ENCODE measurements around the gene POLR3C.
"Not testable (repeated sequence)": the region's sequence is repeated elsewhere in the genome, so short reads cannot be mapped to it uniquely, and the experiment has no call there.

POLR3C gene

DNA sequence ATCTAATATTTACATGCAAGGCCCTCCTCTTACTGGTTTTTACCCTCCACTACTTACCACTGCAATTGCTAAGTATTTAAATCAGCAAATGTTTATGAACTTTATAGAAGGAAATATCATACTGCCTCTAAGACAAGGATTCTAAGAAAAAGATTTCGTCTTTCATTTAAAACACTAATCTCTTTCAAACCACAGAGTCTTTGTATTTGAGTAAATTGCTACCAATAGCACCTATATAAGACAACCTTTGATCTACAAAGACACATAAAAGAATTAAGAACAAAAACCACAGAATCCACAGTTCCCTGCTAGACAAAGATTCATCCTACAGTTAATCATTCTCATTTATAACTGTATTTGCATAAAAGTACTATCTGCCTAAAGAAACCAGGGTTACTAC, 37.7 kb upstream of the POLR3C start:
- Histone ChIP-seq H3K4me1 (ENCODE audit: insufficient read depth, low read length, severe bottlenecking) (no peaks in the 10 kb centered on the region), H3K79me2 (ENCODE audit: insufficient read depth, low read length) (no peaks in the 10 kb centered on the region), H3K9me3 (ENCODE audit: low read length) (no peaks in the 10 kb centered on the region), H3K27ac (ENCODE audit: low read depth, low read length, poor library complexity, severe bottlenecking) (no peak overlapping the region), H3K9me2 (ENCODE audit: low read depth, low read length) (no peaks in the 10 kb centered on the region), H3K9ac (ENCODE audit: low read length) (no peak overlapping the region), H3K36me3 (ENCODE audit: insufficient read depth, low read length) (peaks cover 17% of the 10 kb centered on the region; the same call in 1 of the 2 replicates), H3K4me3 (ENCODE audit: low read depth, low read length, poor library complexity, severe bottlenecking) (no peak overlapping the region), H2AFZ (ENCODE audit: low read length) (no peak overlapping the region), H3K4me2 (ENCODE audit: low read length) (no peak overlapping the region), H3F3A (ENCODE audit: insufficient read depth, low read length) (no peaks in the 10 kb centered on the region), H3K27me3 (ENCODE audit: insufficient read depth, low read length) (no peaks in the 10 kb centered on the region), H4K20me1 (ENCODE audit: insufficient read depth, low read length) (no peaks in the 10 kb centered on the region)
- TF ChIP-seq, protein P1, sequence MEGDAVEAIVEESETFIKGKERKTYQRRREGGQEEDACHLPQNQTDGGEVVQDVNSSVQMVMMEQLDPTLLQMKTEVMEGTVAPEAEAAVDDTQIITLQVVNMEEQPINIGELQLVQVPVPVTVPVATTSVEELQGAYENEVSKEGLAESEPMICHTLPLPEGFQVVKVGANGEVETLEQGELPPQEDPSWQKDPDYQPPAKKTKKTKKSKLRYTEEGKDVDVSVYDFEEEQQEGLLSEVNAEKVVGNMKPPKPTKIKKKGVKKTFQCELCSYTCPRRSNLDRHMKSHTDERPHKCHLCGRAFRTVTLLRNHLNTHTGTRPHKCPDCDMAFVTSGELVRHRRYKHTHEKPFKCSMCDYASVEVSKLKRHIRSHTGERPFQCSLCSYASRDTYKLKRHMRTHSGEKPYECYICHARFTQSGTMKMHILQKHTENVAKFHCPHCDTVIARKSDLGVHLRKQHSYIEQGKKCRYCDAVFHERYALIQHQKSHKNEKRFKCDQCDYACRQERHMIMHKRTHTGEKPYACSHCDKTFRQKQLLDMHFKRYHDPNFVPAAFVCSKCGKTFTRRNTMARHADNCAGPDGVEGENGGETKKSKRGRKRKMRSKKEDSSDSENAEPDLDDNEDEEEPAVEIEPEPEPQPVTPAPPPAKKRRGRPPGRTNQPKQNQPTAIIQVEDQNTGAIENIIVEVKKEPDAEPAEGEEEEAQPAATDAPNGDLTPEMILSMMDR (IDR thresholded peaks at IDR 0.05; ENCODE audit: low read length), result no peak
- TF ChIP-seq EZH2 (IDR thresholded peaks at IDR 0.05; ENCODE audit: borderline replicate concordance, low read length), result no peak

DNA sequence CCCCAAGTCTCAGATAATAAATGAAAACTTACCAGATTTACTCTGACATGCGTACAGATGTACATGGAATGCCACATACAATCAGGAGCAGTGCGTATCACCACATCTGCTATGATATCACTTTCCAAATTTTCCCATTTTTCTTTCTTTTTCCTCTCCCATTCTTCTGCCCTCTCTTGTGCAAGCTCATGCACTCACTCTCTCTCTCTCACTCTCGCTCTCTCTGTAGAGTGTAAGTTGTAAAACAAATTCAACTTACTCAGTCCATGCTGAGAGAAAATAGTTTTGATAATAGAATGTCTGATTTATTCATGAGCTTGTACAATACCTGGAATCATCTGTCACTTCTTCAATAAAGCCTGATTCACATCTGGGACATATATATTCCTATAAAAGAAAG, 35.4 kb upstream of the POLR3C start:
- Histone ChIP-seq H4K20me1 (ENCODE audit: insufficient read depth, low read length) (no peaks in the 10 kb centered on the region), H3K9me2 (ENCODE audit: low read depth, low read length) (no peaks in the 10 kb centered on the region), H3K9me3 (ENCODE audit: low read length) (no peaks in the 10 kb centered on the region), H3K4me1 (ENCODE audit: insufficient read depth, low read length, severe bottlenecking) (no peaks in the 10 kb centered on the region), H3K27ac (ENCODE audit: low read depth, low read length, poor library complexity, severe bottlenecking) (no peak overlapping the region), H3K4me2 (ENCODE audit: low read length) (no peak overlapping the region), H3K79me2 (ENCODE audit: insufficient read depth, low read length) (no peaks in the 10 kb centered on the region), H3K9ac (ENCODE audit: low read length) (no peak overlapping the region), H2AFZ (ENCODE audit: low read length) (no peak overlapping the region), H3K4me3 (ENCODE audit: low read depth, low read length, poor library complexity, severe bottlenecking) (no peak overlapping the region), H3K36me3 (ENCODE audit: insufficient read depth, low read length) (peaks cover 10% of the 10 kb centered on the region; the same call in 1 of the 2 replicates), H3F3A (ENCODE audit: insufficient read depth, low read length) (no peaks in the 10 kb centered on the region), H3K27me3 (ENCODE audit: insufficient read depth, low read length) (no peaks in the 10 kb centered on the region)
- no peak for TF ChIP-seq EZH2 (IDR thresholded peaks at IDR 0.05; ENCODE audit: borderline replicate concordance, low read length)
- TF ChIP-seq, protein P1 (IDR thresholded peaks at IDR 0.05; ENCODE audit: low read length), result no peak

DNA sequence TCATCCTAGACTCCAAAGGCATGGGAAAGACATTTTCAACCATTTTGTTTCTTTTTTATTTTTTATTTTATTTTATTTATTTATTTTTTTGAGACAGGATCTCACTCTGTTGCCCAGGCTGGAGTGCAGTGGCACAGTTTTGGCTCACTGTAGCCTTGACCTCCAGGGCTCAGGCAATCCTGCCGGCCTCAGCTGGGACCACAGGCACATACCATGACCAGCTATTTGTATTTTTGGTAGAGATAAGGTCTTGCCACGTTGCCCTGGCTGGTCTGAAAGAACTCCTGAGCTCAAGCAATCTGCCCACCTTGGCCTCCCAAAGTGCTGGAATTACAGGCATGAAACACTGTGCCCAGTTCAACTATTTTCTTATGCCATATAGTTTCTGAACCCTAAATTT, 32.1 kb upstream of the POLR3C start:
- not testable (repeated sequence) for H3K4me2 ChIP-seq (ENCODE audit: low read length); H3F3A ChIP-seq (ENCODE audit: insufficient read depth, low read length); H3K27ac ChIP-seq (ENCODE audit: low read depth, low read length, poor library complexity, severe bottlenecking); H3K36me3 ChIP-seq (ENCODE audit: insufficient read depth, low read length); H3K4me1 ChIP-seq (ENCODE audit: insufficient read depth, low read length, severe bottlenecking); H3K9me3 ChIP-seq (ENCODE audit: low read length); H2AFZ ChIP-seq (ENCODE audit: low read length); H3K4me3 ChIP-seq (ENCODE audit: low read depth, low read length, poor library complexity, severe bottlenecking); H3K9me2 ChIP-seq (ENCODE audit: low read depth, low read length); H3K79me2 ChIP-seq (ENCODE audit: insufficient read depth, low read length); H4K20me1 ChIP-seq (ENCODE audit: insufficient read depth, low read length); H3K27me3 ChIP-seq (ENCODE audit: insufficient read depth, low read length); H3K9ac ChIP-seq (ENCODE audit: low read length)

DNA sequence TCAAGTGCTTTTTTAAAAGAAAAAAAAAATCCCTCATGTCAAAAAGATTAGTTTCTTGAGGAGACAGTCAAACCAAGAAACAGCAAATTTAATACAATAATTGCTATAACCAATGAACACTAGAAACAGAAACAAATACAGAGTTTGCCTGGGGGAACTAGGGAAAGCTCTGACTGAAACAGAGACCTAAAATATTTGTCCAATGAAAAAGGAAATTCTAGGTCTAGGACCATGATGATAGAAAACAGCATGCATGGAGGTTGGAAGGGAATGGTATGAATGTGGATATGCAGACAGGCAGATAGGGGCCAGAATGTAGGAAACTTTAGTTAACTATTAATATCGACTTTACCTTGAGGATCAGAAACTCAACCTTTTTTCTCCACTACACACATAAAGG, 31.5 kb upstream of the POLR3C start:
- Histone ChIP-seq H3K4me3 (ENCODE audit: low read depth, low read length, poor library complexity, severe bottlenecking) (no peak overlapping the region), H3K27ac (ENCODE audit: low read depth, low read length, poor library complexity, severe bottlenecking) (no peak overlapping the region), H4K20me1 (ENCODE audit: insufficient read depth, low read length) (no peaks in the 10 kb centered on the region), H3K9ac (ENCODE audit: low read length) (no peak overlapping the region), H3K79me2 (ENCODE audit: insufficient read depth, low read length) (no peaks in the 10 kb centered on the region), H3K4me1 (ENCODE audit: insufficient read depth, low read length, severe bottlenecking) (no peaks in the 10 kb centered on the region), H3K4me2 (ENCODE audit: low read length) (no peak overlapping the region), H2AFZ (ENCODE audit: low read length) (no peak overlapping the region), H3K9me3 (ENCODE audit: low read length) (peaks cover 11% of the 10 kb centered on the region; the same call in 1 of the 2 replicates), H3K9me2 (ENCODE audit: low read depth, low read length) (no peaks in the 10 kb centered on the region), H3K36me3 (ENCODE audit: insufficient read depth, low read length) (no peaks in the 10 kb centered on the region), H3K27me3 (ENCODE audit: insufficient read depth, low read length) (no peaks in the 10 kb centered on the region), H3F3A (ENCODE audit: insufficient read depth, low read length) (no peaks in the 10 kb centered on the region)
- TF ChIP-seq, protein P1 (IDR thresholded peaks at IDR 0.05; ENCODE audit: low read length), result no peak
- TF ChIP-seq EZH2 (IDR thresholded peaks at IDR 0.05; ENCODE audit: borderline replicate concordance, low read length), result no peak
